ENCODE measurements around the gene USB1. TPM values are rescaled to one million over a fixed set of nuclear protein-coding genes. Genes with fewer than 3 reads are reported as not detected.

USB1 gene
- total and polyA plus RNA-seq, 2 experiments from 2014 or later = 18.2 to 47.7 TPM

DNA sequence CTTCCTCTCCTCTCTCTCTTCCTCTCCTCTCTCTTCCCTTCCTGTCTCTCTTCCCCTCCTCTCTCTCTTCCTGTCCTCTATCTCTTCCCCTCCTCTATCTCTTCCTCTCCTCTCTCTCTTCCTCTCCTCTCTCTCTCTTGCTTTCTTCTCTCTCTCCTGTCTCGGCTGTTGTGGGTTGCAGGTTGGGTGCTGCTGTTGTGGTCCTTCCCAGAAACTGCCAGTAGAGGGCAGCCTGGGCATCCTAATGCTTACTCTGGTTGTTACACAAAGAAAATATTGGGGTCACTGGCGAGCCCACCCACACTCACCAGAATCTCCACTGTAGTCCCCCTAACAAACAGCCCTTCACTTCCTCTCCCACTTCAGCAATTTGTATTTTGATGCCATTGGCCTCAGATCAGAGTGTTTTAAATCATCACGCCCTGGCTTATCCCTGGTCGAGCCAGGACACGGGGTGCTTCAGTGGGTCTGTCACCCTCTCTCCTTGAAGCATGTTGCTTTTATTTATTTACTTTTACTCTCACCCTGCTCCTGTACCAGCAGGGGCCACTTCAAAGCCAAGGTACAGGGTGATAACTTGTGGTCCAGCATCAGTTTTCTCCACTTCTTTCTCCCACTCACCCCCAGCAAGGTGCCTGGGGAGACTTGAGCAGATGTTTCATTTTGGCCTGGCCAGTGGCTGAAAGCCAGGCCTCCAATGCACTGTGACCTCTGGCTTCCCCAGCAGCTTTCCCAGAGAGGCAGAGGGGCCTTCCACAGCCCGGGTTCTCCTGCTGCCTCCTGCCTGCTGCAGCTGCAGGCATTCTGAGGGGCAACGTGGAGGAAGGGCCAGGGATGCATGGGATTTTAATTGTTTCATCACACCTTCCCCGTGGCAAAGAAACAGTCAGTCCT is 19.7 kb downstream of the USB1 start:
- peaks cover under 1% of the 10 kb centered on the region for H3K79me2 ChIP-seq
- no peak overlapping the region for H3K27ac ChIP-seq

DNA sequence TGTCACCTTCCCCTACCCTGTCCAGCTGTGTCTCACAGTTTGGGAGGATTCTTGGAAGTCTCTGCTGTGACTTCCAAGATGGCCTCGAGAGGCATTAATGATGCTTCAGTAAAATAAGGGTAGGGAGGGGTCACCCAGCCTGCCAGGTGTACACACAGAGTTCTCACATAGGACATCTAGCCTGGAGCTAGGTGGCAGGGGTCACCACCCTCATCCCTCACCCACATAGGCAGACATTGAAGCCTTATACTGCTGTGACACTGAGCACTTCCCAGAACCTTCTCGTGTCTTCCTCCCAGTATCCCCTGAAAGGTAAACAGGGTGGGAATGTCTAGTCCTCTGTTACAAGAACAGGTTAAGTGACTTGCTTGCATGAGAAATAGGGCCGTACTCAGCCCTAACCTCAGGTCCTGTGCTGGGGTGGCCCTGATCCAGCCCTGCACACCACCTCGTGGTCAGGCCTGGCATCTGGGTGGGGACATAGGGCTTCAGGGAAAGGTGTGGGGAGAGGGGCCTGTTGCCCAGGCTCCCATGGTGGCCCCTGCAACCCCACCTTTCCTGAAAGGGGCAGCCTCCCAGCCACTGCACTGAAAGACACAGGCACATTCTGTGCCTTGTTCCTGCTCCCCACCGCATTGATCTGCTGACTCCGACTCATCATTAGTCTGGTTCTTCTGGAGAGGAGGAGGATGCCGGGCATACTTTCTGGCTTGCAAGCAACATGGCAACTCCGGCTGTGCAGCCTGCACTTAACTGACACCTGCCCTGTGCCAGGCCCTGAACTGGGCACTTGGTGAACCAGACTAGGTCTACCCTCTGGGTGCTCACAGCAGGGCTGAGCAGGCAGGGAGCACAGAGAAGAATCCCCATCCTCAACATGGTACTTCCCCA is 20.7 kb downstream of the USB1 start:
- Histone ChIP-seq H3K27ac (peak overlapping the region; percentile 48), H3K27me3 (no peaks in the 10 kb centered on the region), H3K4me1 (ENCODE audit: insufficient read depth) (peaks cover 19% of the 10 kb centered on the region), H3K9me3 (ENCODE audit: low read depth) (no peaks in the 10 kb centered on the region), H4K20me1 (ENCODE audit: insufficient read depth, poor library complexity, severe bottlenecking) (no peaks in the 10 kb centered on the region), H3K79me2 (peaks cover 10% of the 10 kb centered on the region), H3K4me3 (no peak overlapping the region), H3K36me3 (replicated peaks; ENCODE audit: insufficient read depth, low read depth) (no peaks in the 10 kb centered on the region), H2AFZ (no peak overlapping the region), H3K4me2 (peak overlapping the region; percentile 98), H3K9me2 (replicated peaks; ENCODE audit: insufficient read depth) (no peaks in the 10 kb centered on the region)
- 78% methylated on average over 8 of the region's 8 CpGs for WGBS (ENCODE audit: low lambda C conversion rate, missing lambda C conversion rate)
- DNase-seq (ENCODE audit: low spot score) = no peak
- TF ChIP-seq, protein P1, sequence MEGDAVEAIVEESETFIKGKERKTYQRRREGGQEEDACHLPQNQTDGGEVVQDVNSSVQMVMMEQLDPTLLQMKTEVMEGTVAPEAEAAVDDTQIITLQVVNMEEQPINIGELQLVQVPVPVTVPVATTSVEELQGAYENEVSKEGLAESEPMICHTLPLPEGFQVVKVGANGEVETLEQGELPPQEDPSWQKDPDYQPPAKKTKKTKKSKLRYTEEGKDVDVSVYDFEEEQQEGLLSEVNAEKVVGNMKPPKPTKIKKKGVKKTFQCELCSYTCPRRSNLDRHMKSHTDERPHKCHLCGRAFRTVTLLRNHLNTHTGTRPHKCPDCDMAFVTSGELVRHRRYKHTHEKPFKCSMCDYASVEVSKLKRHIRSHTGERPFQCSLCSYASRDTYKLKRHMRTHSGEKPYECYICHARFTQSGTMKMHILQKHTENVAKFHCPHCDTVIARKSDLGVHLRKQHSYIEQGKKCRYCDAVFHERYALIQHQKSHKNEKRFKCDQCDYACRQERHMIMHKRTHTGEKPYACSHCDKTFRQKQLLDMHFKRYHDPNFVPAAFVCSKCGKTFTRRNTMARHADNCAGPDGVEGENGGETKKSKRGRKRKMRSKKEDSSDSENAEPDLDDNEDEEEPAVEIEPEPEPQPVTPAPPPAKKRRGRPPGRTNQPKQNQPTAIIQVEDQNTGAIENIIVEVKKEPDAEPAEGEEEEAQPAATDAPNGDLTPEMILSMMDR (IDR thresholded peaks at IDR 0.05; ENCODE audit: poor library complexity) = no peak
- TF ChIP-seq EZH2phosphoT487 (IDR thresholded peaks at IDR 0.05; ENCODE audit: low read depth, severe bottlenecking, unreplicated experiment) (no peak), EZH2 (IDR thresholded peaks at IDR 0.05; ENCODE audit: borderline replicate concordance) (no peak)

More for the DNA sequence above, 19.7 kb downstream of the USB1 start:
- 64% methylated on average over 8 of the region's 8 CpGs for WGBS (ENCODE audit: low lambda C conversion rate, missing lambda C conversion rate)
- no peak overlapping the region for H3K4me2 ChIP-seq
- H3K27me3 ChIP-seq = no peaks in the 10 kb centered on the region
- TF ChIP-seq, protein P1 (IDR thresholded peaks at IDR 0.05; ENCODE audit: poor library complexity) = peak; percentile 87
- no peak for TF ChIP-seq EZH2 (IDR thresholded peaks at IDR 0.05; ENCODE audit: borderline replicate concordance)
- H3K4me3 ChIP-seq = no peak overlapping the region
- H2AFZ ChIP-seq = no peak overlapping the region
- peaks cover 19% of the 10 kb centered on the region for H3K4me1 ChIP-seq (ENCODE audit: insufficient read depth)
- H3K9me2 ChIP-seq (replicated peaks; ENCODE audit: insufficient read depth) = no peaks in the 10 kb centered on the region
- peak; percentile 68 for DNase-seq (ENCODE audit: low spot score)
- no peaks in the 10 kb centered on the region for H3K36me3 ChIP-seq (replicated peaks; ENCODE audit: insufficient read depth, low read depth)
- no peaks in the 10 kb centered on the region for H3K9me3 ChIP-seq (ENCODE audit: low read depth)
- no peaks in the 10 kb centered on the region for H4K20me1 ChIP-seq (ENCODE audit: insufficient read depth, poor library complexity, severe bottlenecking)

DNA sequence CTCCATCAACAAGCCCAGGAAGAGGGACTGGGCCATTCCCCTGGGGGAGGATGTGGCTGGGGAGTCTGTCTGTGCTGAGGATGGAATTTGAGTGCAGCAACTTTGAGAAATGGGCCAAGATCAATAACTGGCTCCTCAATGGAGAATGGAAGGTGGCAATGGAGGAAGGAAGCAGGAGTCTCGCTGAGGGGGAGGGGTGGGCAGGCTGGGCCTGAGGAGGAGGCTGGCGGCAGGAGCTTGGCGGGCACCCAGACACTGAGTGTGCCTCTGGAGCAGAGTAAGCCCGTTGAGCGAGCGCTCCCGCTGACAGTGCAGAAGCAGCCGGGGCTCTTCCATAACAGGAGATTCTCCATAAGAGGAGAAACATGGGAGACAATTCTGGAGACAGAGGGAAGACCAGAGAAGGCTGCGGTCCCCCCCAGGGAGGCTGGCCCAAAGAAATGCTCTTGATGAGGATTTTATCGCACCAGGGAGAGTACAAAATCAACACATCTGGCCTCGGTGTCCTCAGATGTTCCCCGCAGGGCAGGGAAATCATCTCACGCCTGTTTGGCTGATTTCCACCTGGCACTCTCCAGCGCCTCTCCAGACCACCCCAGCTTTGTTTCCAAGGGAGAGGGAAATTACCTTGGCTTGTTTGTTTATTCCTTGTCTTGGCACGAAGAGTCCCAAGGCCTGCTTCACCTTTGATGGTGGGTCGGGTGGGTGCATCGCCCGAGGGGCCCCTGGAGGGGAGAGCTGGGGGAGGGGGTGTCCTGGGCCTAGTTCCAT is 21.6 kb downstream of the USB1 start:
- DNase-seq (ENCODE audit: low spot score) = peak; percentile 77
- H3K4me2 ChIP-seq = peak overlapping the region; percentile 98
- 31% methylated on average over 16 of the region's 18 CpGs for WGBS (ENCODE audit: low lambda C conversion rate, missing lambda C conversion rate)
- H3K4me3 ChIP-seq = no peak overlapping the region
- H3K9me3 ChIP-seq (ENCODE audit: low read depth) = no peaks in the 10 kb centered on the region
- H3K36me3 ChIP-seq (replicated peaks; ENCODE audit: insufficient read depth, low read depth) = no peaks in the 10 kb centered on the region
- H3K79me2 ChIP-seq = peaks cover 12% of the 10 kb centered on the region
- H3K27me3 ChIP-seq = no peaks in the 10 kb centered on the region
- H3K4me1 ChIP-seq (ENCODE audit: insufficient read depth) = peaks cover 19% of the 10 kb centered on the region
- H2AFZ ChIP-seq = no peak overlapping the region
- H3K27ac ChIP-seq = peak overlapping the region; percentile 89
- H3K9me2 ChIP-seq (replicated peaks; ENCODE audit: insufficient read depth) = no peaks in the 10 kb centered on the region
- TF ChIP-seq, protein P1 (IDR thresholded peaks at IDR 0.05; ENCODE audit: poor library complexity) = no peak
- no peak for TF ChIP-seq EZH2phosphoT487 (IDR thresholded peaks at IDR 0.05; ENCODE audit: low read depth, severe bottlenecking, unreplicated experiment)
- no peak for TF ChIP-seq EZH2 (IDR thresholded peaks at IDR 0.05; ENCODE audit: borderline replicate concordance)
- H4K20me1 ChIP-seq (ENCODE audit: insufficient read depth, poor library complexity, severe bottlenecking) = no peaks in the 10 kb centered on the region
